HepG2 (cell line): Measurements from ENCODE around the gene RYR2. TPM values are rescaled to one million over a fixed set of nuclear protein-coding genes. Genes with fewer than 3 reads are reported as not detected.

Source experiments
- ATAC-seq: fragments of 200-7000 bp; cut with Tn5 transposase; 3 replicates; pipeline ENCODE4 v1.9.1; 2020; ENCODE audit warnings: mild to moderate bottlenecking, moderate library complexity
- BruUV-seq: library from RNA; stranded (reverse); fragments of 400-500 nt; replicated peaks from 2 replicates; lab custom pipeline; 2021; lab: Mats Ljungman, UMichigan
- CTCF ChIA-PET: fragments of 300-600 bp; formaldehyde crosslinking; extraction: SDS; loops from one replicate; lab custom pipeline; 2021; ENCODE audit warnings: low total read pairs, inconsistent platforms, low intra/inter-chr PET ratio; lab: Yijun Ruan, JAX
- POLR2A ChIA-PET: fragments of 350-600 bp; sonication (Branson Sonifier 250); formaldehyde crosslinking; loops from one replicate; lab custom pipeline; 2020; ENCODE audit warnings: antibody characterized with exemption, inconsistent platforms; lab: Yijun Ruan, JAX
- DNase-seq: peaks from one replicate; pipeline ENCODE4 v3.0.0-alpha.2; 2015; ENCODE audit warnings: low spot score
- FAIRE-seq: peaks from 3 replicates; lab custom pipeline; 2011; peaks lifted over from hg19 to GRCh38; lab: Jason Lieb, UNC
- H2AFZ ChIP-seq: one replicate; pipeline ENCODE4 v1.6.1; 2011; ENCODE audit warnings: low read length, inconsistent platforms
- H3K27ac ChIP-seq: fragments of 300-600 bp; 3 replicates; pipeline ENCODE4 v1.8.0; 2011; ENCODE audit warnings: mixed run types, mild to moderate bottlenecking, mixed read lengths, low read length, inconsistent platforms; ENCODE audit not compliant: insufficient read depth; ENCODE audit errors: extremely low read length
- H3K27me3 ChIP-seq, 2 experiments: fragments of 200-600 bp in 1 of 2; 2 replicates in 1 of 2; 3 replicates in 1 of 2; pipeline versions ENCODE4 v1.6.0 to v1.8.0; 2011; ENCODE audit warnings: low read length in 2 of 2, mild to moderate bottlenecking in 2 of 2, moderate library complexity in 2 of 2, inconsistent platforms in 1 of 2; ENCODE audit not compliant: insufficient read depth in 2 of 2, control insufficient read depth in 1 of 2
- H3K36me3 ChIP-seq, 2 experiments: fragments of 200-600 bp in 1 of 2; replicated peaks in 1 of 2; 2 replicates in 1 of 2; 3 replicates in 1 of 2; pipeline versions ENCODE4 v1.5.1 to v1.8.0; 2011; ENCODE audit warnings: low read length in 2 of 2, inconsistent platforms in 1 of 2; ENCODE audit not compliant: insufficient read depth in 2 of 2, control insufficient read depth in 1 of 2
- H3K4me1 ChIP-seq: 2 replicates; pipeline ENCODE4 v1.5.1; 2012; ENCODE audit warnings: low read length, inconsistent platforms; ENCODE audit not compliant: insufficient read depth
- H3K4me2 ChIP-seq: 2 replicates; pipeline ENCODE4 v1.6.0; 2011; ENCODE audit warnings: low read depth, low read length, inconsistent platforms
- H3K4me3 ChIP-seq, 3 experiments: fragments of 200-600 bp in 1 of 3; sonication (generic), shearing (Covaris generic) in 1 of 3; replicated peaks in 1 of 3; 2 replicates each; pipeline ENCODE4 v1.5.1; 2011 to 2016; ENCODE audit warnings: low read length in 3 of 3, inconsistent platforms in 2 of 3, low read depth in 2 of 3, mild to moderate bottlenecking in 2 of 3, control low read depth in 1 of 3, mixed read lengths in 1 of 3; ENCODE audit not compliant: insufficient read depth in 1 of 3
- H3K79me2 ChIP-seq: one replicate; pipeline ENCODE4 v1.6.1; 2011; ENCODE audit warnings: low read length, inconsistent platforms; ENCODE audit not compliant: insufficient read depth
- H3K9ac ChIP-seq: 2 replicates; pipeline ENCODE4 v1.6.0; 2011; ENCODE audit warnings: mild to moderate bottlenecking, low read depth, low read length, inconsistent platforms; ENCODE audit not compliant: insufficient read depth
- H3K9me3 ChIP-seq: 2 replicates; pipeline ENCODE4 v1.5.1; 2012; ENCODE audit warnings: mild to moderate bottlenecking, low read length
- H4K20me1 ChIP-seq: 2 replicates; pipeline ENCODE4 v1.6.0; 2011; ENCODE audit warnings: inconsistent platforms, mild to moderate bottlenecking, low read length, moderate library complexity; ENCODE audit not compliant: insufficient read depth
- AFF4 ChIP-seq: sonication (generic); formaldehyde crosslinking; IDR thresholded peaks from 2 replicates; pipeline ENCODE4 v1.4.0; 2020; ENCODE audit warnings: missing genetic modification reagents
- KMT2A ChIP-seq: sonication (generic); formaldehyde crosslinking; IDR thresholded peaks from 2 replicates; pipeline ENCODE4 v1.4.0; 2020; ENCODE audit warnings: missing genetic modification reagents
- PLSCR1 ChIP-seq: sonication (generic); formaldehyde crosslinking; IDR thresholded peaks from 2 replicates; pipeline ENCODE4 v1.5.0; 2020; ENCODE audit warnings: missing genetic modification reagents, mild to moderate bottlenecking, borderline replicate concordance
- REXO4 ChIP-seq: sonication (generic); formaldehyde crosslinking; IDR thresholded peaks from 2 replicates; pipeline ENCODE4 v1.8.0; 2022; ENCODE audit warnings: missing genetic modification reagents, mild to moderate bottlenecking, borderline replicate concordance
- XBP1 ChIP-seq: sonication (generic); formaldehyde crosslinking; IDR thresholded peaks from 2 replicates; pipeline ENCODE4 v1.5.0; 2020; ENCODE audit warnings: missing genetic modification reagents
- ZNF124 ChIP-seq: sonication (generic); formaldehyde crosslinking; IDR thresholded peaks from 2 replicates; pipeline ENCODE4 v1.4.0; 2020; ENCODE audit warnings: missing genetic modification reagents
- ZNF232 ChIP-seq: sonication (generic); formaldehyde crosslinking; IDR thresholded peaks from 2 replicates; pipeline ENCODE4 v1.4.0; 2020; ENCODE audit warnings: missing genetic modification reagents, borderline replicate concordance
- ZNF576 ChIP-seq: sonication (generic); formaldehyde crosslinking; IDR thresholded peaks from 2 replicates; pipeline ENCODE4 v1.4.0; 2020; ENCODE audit warnings: mild to moderate bottlenecking, missing genetic modification reagents
- ZNF678 ChIP-seq: sonication (generic); formaldehyde crosslinking; IDR thresholded peaks from 2 replicates; pipeline ENCODE4 v1.4.0; 2020; ENCODE audit warnings: mild to moderate bottlenecking, missing genetic modification reagents
- ZSCAN30 ChIP-seq: sonication (generic); formaldehyde crosslinking; IDR thresholded peaks from 2 replicates; pipeline ENCODE4 v1.5.0; 2020; ENCODE audit warnings: mild to moderate bottlenecking, missing genetic modification reagents
- WGBS: methylation state at CpG from one replicate; pipeline ENCODE4 v1.1.6; 2017; ENCODE audit warnings: low lambda C conversion rate; 5-methylcytosine and 5-hydroxymethylcytosine counted together
- in situ Hi-C: cut with HindIII; loops from 2 replicates; pipeline ENCODE4 v1.10.0; 2017; ENCODE audit warnings: low pct_unique_long_range_greater_than_20kb; ENCODE audit not compliant: extremely low pct_ligation_motif_present
- intact Hi-C: fragments of 100-400 bp; cut with micrococcal nuclease; formaldehyde crosslinking; loops from one replicate; pipeline ENCODE4 v1.10.0; 2022; ENCODE audit not compliant: unreplicated experiment
- polyA plus RNA-seq, 8 experiments: library from polyadenylated mRNA; depleted of rRNA in 3 of 8; stranded (reverse) in 7 of 8; unstranded in 1 of 8; fragments of >200 nt; fragmentation: Illumina TruSeq in 4 of 8; extraction: Trizol in 4 of 8; gene quantifications; 2 replicates each; pipeline versions ENCODE4 v1.2.1 to v1.2.3, GENCODE V29; 2011 to 2016; ENCODE audit warnings: low read depth in 4 of 8, missing spikeins in 1 of 8, mixed read lengths in 1 of 8; ENCODE audit not compliant: insufficient read depth in 1 of 8
- total RNA-seq, 5 experiments: library from RNA; depleted of rRNA; stranded (reverse); fragments of >200 nt; fragmentation: Illumina TruSeq; extraction: Trizol; gene quantifications; 2 replicates each; pipeline ENCODE4 v1.2.3, GENCODE V29; 2016; ENCODE audit warnings: low read depth in 1 of 5
- TF ChIP-seq, protein P1 (sequence below): sonication (generic); formaldehyde crosslinking; IDR thresholded peaks from 2 replicates; pipeline ENCODE4 v1.4.0; 2020; ENCODE audit warnings: missing genetic modification reagents, mild to moderate bottlenecking, borderline replicate concordance
- TF ChIP-seq, protein P2 (sequence below): sonication (generic); formaldehyde crosslinking; IDR thresholded peaks from 2 replicates; pipeline ENCODE4 v1.8.1; 2023; ENCODE audit warnings: mild to moderate bottlenecking, missing genetic modification reagents
- TF ChIP-seq, protein P3 (sequence below): sonication (generic); formaldehyde crosslinking; conservative IDR thresholded peaks from 2 replicates; pipeline ENCODE4 v1.4.0; 2020; ENCODE audit warnings: missing genetic modification reagents

The RYR2 gene
- total and polyA plus RNA-seq, 2 of the 13 experiments (the other 11 are each of a cell fraction or from before 2014, with no cell fraction given), result not detected

- no peak overlapping the region for H3K9ac ChIP-seq
- FAIRE-seq (no peak), ATAC-seq (no peak), DNase-seq (no peak)
- no peaks in the 10 kb centered on the region; a peak in 1 of 5 replicates for H3K27me3 ChIP-seq
- H3K4me2 ChIP-seq, result no peak overlapping the region
- in situ Hi-C loops, result loop anchor here (25.0 kb wide), 1 partner anchor 364 kb away; no protein-coding TSS in a partner anchor
- intact Hi-C loops, result loop anchor here (10.0 kb wide), 1 partner anchor 1021 kb away; no protein-coding TSS in a partner anchor
- H3K9me3 ChIP-seq, result peaks cover 5% of the 10 kb centered on the region; the same call in 1 of the 2 replicates
- H3K79me2 ChIP-seq, result no peaks in the 10 kb centered on the region
- H3K36me3 ChIP-seq, result no peaks in the 10 kb centered on the region
- POLR2A ChIA-PET, result no interaction called here
- no peaks in the 10 kb centered on the region for H3K4me1 ChIP-seq
- BruUV-seq, result no TSS peak
- H3K27ac ChIP-seq, result no peak overlapping the region
- no peaks in the 10 kb centered on the region for H4K20me1 ChIP-seq
- WGBS, result 29% methylated on average over 2 of the region's 2 CpGs
- no peak overlapping the region for H3K4me3 ChIP-seq
- no peak overlapping the region for H2AFZ ChIP-seq
- CTCF ChIA-PET, result no interaction called here
- TF ChIP-seq REXO4 (CRISPR knock-in tag) (no peak), ZSCAN30 (no peak), ZNF678 (CRISPR knock-in tag) (no peak), ZNF124 (CRISPR knock-in tag) (no peak), XBP1 (CRISPR knock-in tag) (no peak), KMT2A (no peak), PLSCR1 (CRISPR knock-in tag) (no peak), AFF4 (CRISPR knock-in tag) (no peak), ZNF232 (CRISPR knock-in tag) (no peak), ZNF576 (CRISPR knock-in tag) (no peak)
- TF ChIP-seq, protein P1, sequence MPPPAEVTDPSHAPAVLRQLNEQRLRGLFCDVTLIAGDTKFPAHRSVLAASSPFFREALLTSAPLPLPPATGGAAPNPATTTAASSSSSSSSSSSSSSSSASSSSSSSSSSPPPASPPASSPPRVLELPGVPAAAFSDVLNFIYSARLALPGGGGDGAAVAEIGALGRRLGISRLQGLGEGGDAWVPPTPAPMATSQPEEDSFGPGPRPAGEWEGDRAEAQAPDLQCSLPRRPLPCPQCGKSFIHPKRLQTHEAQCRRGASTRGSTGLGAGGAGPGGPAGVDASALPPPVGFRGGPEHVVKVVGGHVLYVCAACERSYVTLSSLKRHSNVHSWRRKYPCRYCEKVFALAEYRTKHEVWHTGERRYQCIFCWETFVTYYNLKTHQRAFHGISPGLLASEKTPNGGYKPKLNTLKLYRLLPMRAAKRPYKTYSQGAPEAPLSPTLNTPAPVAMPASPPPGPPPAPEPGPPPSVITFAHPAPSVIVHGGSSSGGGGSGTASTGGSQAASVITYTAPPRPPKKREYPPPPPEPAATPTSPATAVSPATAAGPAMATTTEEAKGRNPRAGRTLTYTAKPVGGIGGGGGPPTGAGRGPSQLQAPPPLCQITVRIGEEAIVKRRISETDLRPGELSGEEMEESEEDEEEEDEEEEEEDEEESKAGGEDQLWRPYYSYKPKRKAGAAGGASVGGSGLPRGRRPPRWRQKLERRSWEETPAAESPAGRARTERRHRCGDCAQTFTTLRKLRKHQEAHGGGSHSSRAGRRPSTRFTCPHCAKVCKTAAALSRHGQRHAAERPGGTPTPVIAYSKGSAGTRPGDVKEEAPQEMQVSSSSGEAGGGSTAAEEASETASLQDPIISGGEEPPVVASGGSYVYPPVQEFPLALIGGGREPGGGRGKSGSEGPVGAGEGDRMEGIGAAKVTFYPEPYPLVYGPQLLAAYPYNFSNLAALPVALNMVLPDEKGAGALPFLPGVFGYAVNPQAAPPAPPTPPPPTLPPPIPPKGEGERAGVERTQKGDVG (CRISPR knock-in tag), result no peak
- TF ChIP-seq, protein P2, sequence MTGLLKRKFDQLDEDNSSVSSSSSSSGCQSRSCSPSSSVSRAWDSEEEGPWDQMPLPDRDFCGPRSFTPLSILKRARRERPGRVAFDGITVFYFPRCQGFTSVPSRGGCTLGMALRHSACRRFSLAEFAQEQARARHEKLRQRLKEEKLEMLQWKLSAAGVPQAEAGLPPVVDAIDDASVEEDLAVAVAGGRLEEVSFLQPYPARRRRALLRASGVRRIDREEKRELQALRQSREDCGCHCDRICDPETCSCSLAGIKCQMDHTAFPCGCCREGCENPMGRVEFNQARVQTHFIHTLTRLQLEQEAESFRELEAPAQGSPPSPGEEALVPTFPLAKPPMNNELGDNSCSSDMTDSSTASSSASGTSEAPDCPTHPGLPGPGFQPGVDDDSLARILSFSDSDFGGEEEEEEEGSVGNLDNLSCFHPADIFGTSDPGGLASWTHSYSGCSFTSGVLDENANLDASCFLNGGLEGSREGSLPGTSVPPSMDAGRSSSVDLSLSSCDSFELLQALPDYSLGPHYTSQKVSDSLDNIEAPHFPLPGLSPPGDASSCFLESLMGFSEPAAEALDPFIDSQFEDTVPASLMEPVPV, result no peak
- TF ChIP-seq, protein P3, sequence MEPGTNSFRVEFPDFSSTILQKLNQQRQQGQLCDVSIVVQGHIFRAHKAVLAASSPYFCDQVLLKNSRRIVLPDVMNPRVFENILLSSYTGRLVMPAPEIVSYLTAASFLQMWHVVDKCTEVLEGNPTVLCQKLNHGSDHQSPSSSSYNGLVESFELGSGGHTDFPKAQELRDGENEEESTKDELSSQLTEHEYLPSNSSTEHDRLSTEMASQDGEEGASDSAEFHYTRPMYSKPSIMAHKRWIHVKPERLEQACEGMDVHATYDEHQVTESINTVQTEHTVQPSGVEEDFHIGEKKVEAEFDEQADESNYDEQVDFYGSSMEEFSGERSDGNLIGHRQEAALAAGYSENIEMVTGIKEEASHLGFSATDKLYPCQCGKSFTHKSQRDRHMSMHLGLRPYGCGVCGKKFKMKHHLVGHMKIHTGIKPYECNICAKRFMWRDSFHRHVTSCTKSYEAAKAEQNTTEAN (CRISPR knock-in tag), result no peak
These were observed 84.2 kb downstream of the RYR2 start for GRCh38 chr1:237126180-237126579.
